ENCODE results near the gene NACC2.

The NACC2 gene, protein sequence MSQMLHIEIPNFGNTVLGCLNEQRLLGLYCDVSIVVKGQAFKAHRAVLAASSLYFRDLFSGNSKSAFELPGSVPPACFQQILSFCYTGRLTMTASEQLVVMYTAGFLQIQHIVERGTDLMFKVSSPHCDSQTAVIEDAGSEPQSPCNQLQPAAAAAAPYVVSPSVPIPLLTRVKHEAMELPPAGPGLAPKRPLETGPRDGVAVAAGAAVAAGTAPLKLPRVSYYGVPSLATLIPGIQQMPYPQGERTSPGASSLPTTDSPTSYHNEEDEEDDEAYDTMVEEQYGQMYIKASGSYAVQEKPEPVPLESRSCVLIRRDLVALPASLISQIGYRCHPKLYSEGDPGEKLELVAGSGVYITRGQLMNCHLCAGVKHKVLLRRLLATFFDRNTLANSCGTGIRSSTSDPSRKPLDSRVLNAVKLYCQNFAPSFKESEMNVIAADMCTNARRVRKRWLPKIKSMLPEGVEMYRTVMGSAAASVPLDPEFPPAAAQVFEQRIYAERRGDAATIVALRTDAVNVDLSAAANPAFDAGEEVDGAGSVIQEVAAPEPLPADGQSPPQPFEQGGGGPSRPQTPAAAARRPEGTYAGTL

DNA sequence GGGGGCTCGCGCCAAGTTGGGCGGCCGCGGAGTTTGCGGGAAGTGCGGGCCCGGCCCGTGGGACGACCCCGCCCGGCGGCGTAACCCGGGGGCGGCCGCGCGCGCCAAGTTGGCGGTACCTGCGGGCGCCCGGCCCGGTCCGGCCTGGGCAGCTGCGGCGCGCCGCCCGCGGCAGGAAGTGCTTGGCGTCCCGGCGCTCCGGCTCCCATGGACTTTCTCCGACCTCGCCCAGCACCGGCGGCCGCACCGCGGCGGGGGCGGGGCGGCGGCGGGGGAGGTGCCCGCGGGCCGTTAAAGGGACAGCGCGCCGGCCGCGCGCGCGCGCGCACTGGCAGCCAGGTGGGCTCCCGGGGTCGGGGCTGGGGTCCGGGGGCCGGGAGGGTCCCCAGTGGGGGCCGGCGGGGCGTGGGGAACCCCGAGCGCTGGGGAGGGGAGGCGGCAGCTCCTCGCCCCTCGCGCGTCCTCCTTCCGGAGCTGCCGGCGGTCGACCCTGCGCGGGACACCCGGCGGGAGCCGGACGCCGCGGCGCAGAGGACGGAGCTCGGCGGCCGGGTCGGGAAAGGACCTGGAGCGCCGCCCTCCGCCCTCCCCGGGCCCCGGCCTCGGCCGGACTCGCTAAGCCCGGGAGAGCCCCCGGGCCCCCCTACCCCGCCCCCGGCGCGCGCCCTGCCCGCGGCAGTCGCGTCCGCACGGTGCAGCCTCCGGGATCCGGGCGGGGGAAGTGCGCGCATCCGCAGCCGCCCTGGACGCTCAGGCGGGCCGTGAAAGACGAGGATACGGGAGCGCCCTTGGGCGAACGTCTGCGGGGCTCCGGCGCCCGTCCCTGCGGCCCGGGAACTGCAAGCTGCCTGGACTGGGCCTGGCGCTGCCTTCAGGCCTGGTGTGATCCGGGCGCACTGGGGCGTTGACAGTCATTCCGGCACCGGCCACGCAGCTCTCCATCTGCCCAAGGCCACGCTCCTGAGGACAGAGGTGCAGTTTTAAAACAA lies at the start of gene NACC2:
NACC2 (minus strand) TSS at position 220 of the 989 bp plus-strand sequence. CDS start 44,768 bp downstream, outside the sequence.
- TF ChIP-seq EZH2phosphoT487 (IDR thresholded peaks at IDR 0.05; ENCODE audit: borderline replicate concordance), result no peak
- TF ChIP-seq, protein P1, sequence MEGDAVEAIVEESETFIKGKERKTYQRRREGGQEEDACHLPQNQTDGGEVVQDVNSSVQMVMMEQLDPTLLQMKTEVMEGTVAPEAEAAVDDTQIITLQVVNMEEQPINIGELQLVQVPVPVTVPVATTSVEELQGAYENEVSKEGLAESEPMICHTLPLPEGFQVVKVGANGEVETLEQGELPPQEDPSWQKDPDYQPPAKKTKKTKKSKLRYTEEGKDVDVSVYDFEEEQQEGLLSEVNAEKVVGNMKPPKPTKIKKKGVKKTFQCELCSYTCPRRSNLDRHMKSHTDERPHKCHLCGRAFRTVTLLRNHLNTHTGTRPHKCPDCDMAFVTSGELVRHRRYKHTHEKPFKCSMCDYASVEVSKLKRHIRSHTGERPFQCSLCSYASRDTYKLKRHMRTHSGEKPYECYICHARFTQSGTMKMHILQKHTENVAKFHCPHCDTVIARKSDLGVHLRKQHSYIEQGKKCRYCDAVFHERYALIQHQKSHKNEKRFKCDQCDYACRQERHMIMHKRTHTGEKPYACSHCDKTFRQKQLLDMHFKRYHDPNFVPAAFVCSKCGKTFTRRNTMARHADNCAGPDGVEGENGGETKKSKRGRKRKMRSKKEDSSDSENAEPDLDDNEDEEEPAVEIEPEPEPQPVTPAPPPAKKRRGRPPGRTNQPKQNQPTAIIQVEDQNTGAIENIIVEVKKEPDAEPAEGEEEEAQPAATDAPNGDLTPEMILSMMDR (conservative IDR thresholded peaks at IDR 0.05; ENCODE audit: low read length), result no peak
- H3K4me2 ChIP-seq (ENCODE audit: low read depth, low read length, poor library complexity, severe bottlenecking), result no peak within 1 kb of the TSS
- no peaks in the 10 kb centered on the region for H4K20me1 ChIP-seq (ENCODE audit: insufficient read depth, low read length, poor library complexity, severe bottlenecking)
- H3K79me2 ChIP-seq (ENCODE audit: insufficient read depth, low read length), result no peaks in the 10 kb centered on the region
- no peak within 1 kb of the TSS for H3K4me3 ChIP-seq (ENCODE audit: low read length, poor library complexity, severe bottlenecking)
- H3K27me3 ChIP-seq (ENCODE audit: insufficient read depth, low read length, poor library complexity, severe bottlenecking), result no peaks in the 10 kb centered on the region
- H3K9ac ChIP-seq (ENCODE audit: low read depth, low read length, poor library complexity, severe bottlenecking), result no peak within 1 kb of the TSS
- H3F3A ChIP-seq (ENCODE audit: low read depth), result no peaks in the 10 kb centered on the region
- no peaks in the 10 kb centered on the region for H3K36me3 ChIP-seq (ENCODE audit: insufficient read depth, low read length)
- no peaks in the 10 kb centered on the region for H3K9me2 ChIP-seq (replicated peaks; ENCODE audit: low read depth, low read length)
- no peak within 1 kb of the TSS for H2AFZ ChIP-seq (ENCODE audit: low read length)
- H3K4me1 ChIP-seq (ENCODE audit: insufficient read depth, low read length, poor library complexity, severe bottlenecking), result no peaks in the 10 kb centered on the region
- H3K9me3 ChIP-seq (ENCODE audit: insufficient read depth, low read depth, low read length), result no peaks in the 10 kb centered on the region

DNA sequence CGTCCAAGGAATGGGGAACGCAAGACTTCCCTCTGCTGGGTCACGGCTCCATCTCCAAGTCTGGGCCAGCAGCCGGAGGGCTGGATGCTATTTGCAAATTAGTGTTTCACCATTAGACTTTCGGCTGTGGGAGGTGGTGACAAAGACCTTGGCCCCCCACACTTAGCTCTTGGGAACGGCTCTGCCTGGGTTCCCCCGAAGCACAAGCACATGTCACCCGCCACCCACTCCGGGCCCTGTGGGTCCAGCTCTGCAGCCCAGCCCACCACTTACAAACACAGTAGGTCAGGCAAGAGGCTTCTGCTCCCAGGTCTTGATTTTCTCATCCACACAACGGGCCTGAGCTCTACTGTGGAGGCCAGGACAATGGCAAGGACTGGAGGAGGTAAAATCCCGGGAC lies 49.4 kb upstream of the NACC2 start:
- Histone ChIP-seq H3K4me1 (ENCODE audit: insufficient read depth, low read length, poor library complexity, severe bottlenecking) (no peaks in the 10 kb centered on the region), H3K4me2 (ENCODE audit: low read depth, low read length, poor library complexity, severe bottlenecking) (no peak overlapping the region), H3K79me2 (ENCODE audit: insufficient read depth, low read length) (no peaks in the 10 kb centered on the region), H3K9me2 (replicated peaks; ENCODE audit: low read depth, low read length) (no peaks in the 10 kb centered on the region), H3K9ac (ENCODE audit: low read depth, low read length, poor library complexity, severe bottlenecking) (no peak overlapping the region), H3K4me3 (ENCODE audit: low read length, poor library complexity, severe bottlenecking) (no peak overlapping the region), H3K27me3 (ENCODE audit: insufficient read depth, low read length, poor library complexity, severe bottlenecking) (no peaks in the 10 kb centered on the region), H2AFZ (ENCODE audit: low read length) (no peak overlapping the region), H4K20me1 (ENCODE audit: insufficient read depth, low read length, poor library complexity, severe bottlenecking) (no peaks in the 10 kb centered on the region), H3K9me3 (ENCODE audit: insufficient read depth, low read depth, low read length) (no peaks in the 10 kb centered on the region), H3F3A (ENCODE audit: low read depth) (no peaks in the 10 kb centered on the region), H3K36me3 (ENCODE audit: insufficient read depth, low read length) (no peaks in the 10 kb centered on the region)
- TF ChIP-seq, protein P1 (conservative IDR thresholded peaks at IDR 0.05; ENCODE audit: low read length), result no peak
- no peak for TF ChIP-seq EZH2phosphoT487 (IDR thresholded peaks at IDR 0.05; ENCODE audit: borderline replicate concordance)

DNA sequence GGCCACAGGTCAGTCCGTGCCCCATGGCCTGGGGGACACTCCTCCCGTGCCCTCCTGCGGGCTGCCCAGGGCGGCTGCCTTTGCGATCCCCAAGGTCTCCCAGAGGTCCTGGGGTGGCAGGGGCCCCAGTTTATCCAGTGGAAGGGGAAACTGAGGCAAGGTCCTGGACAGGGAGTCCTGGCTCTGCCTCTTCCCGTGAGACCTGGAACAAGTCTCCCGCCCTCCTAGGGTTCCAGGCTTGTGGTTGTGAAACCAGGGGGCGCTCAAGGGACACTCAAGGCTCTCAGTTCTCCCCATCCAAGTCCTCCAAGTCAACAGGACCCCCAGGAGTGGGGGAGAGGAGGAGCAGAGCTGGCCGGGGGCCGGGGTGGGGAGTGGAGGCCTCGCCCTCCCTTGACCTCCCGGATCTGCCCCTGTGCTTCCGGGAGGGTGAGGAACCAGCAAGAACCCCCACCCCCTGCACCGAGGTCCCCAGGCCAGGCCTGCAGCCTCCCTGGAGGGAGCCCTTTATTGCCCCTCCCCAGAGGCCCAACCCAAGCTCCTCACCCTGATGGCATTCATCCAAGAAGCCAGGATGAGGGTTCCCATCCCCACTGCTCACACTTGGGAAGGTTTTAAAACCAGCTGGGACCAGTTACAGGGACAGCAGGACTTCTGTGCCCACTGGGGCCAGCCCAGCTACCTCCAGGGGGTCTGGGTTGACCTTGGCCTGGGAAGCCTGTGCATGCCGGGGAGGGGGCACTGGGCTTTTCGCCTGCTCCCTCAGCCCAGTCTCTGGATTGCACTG lies 48.3 kb upstream of the NACC2 start:
- H3K4me2 ChIP-seq (ENCODE audit: low read depth, low read length, poor library complexity, severe bottlenecking), result no peak overlapping the region
- H3F3A ChIP-seq (ENCODE audit: low read depth), result no peaks in the 10 kb centered on the region
- H3K4me3 ChIP-seq (ENCODE audit: low read length, poor library complexity, severe bottlenecking), result no peak overlapping the region
- no peak overlapping the region for H3K9ac ChIP-seq (ENCODE audit: low read depth, low read length, poor library complexity, severe bottlenecking)
- no peaks in the 10 kb centered on the region for H3K36me3 ChIP-seq (ENCODE audit: insufficient read depth, low read length)
- no peaks in the 10 kb centered on the region for H3K4me1 ChIP-seq (ENCODE audit: insufficient read depth, low read length, poor library complexity, severe bottlenecking)
- TF ChIP-seq, protein P1 (conservative IDR thresholded peaks at IDR 0.05; ENCODE audit: low read length), result peak; percentile 61
- TF ChIP-seq EZH2phosphoT487 (IDR thresholded peaks at IDR 0.05; ENCODE audit: borderline replicate concordance), result no peak
- no peaks in the 10 kb centered on the region for H3K9me3 ChIP-seq (ENCODE audit: insufficient read depth, low read depth, low read length)
- no peaks in the 10 kb centered on the region for H3K9me2 ChIP-seq (replicated peaks; ENCODE audit: low read depth, low read length)
- no peaks in the 10 kb centered on the region for H3K79me2 ChIP-seq (ENCODE audit: insufficient read depth, low read length)
- H2AFZ ChIP-seq (ENCODE audit: low read length), result no peak overlapping the region
- no peaks in the 10 kb centered on the region for H3K27me3 ChIP-seq (ENCODE audit: insufficient read depth, low read length, poor library complexity, severe bottlenecking)
- H4K20me1 ChIP-seq (ENCODE audit: insufficient read depth, low read length, poor library complexity, severe bottlenecking), result no peaks in the 10 kb centered on the region
